NCI-H2029 treated with DMSO at 0.1 percent for 48 hours (cell line): ENCODE data around the gene LIMK1.
"Not testable (repeated sequence)": the region's sequence is repeated elsewhere in the genome, so short reads cannot be mapped to it uniquely, and the experiment has no call there.

Experiments used
- DNase-seq: peaks from one replicate; lab custom pipeline; 2025; lab: John Stamatoyannopoulos, UW

LIMK1 gene

GRCh38 chr7:74083117-74083876 is at the start of gene LIMK1:
TSS of gene LIMK1 (plus strand) at chr7:74083804. CDS start at chr7:74083991, 187 bp downstream.
- DNase-seq = no peak

- no peak for DNase-seq
Measured at GRCh38 chr7:74037609-74038008, 46.0 kb upstream of the LIMK1 start.

GRCh38 chr7:74038194-74038961 is 45.2 kb upstream of the LIMK1 start:
- no peak for DNase-seq

GRCh38 chr7:74039337-74039736 is 44.3 kb upstream of the LIMK1 start:
- DNase-seq = no peak

GRCh38 chr7:74040101-74040790 is 43.4 kb upstream of the LIMK1 start:
- no peak for DNase-seq

GRCh38 chr7:74040791-74041520 is 42.6 kb upstream of the LIMK1 start:
- no peak for DNase-seq

- DNase-seq = no peak
Measured at GRCh38 chr7:74042746-74043522, 40.7 kb upstream of the LIMK1 start.

GRCh38 chr7:74043523-74043951 is 40.1 kb upstream of the LIMK1 start:
- DNase-seq = no peak

- no peak for DNase-seq
Measured at GRCh38 chr7:74044366-74045350, 38.9 kb upstream of the LIMK1 start.

- DNase-seq = not testable (repeated sequence)
Measured at GRCh38 chr7:74046581-74046980, 37.0 kb upstream of the LIMK1 start.

- DNase-seq = no peak
Measured at GRCh38 chr7:74047804-74048380, 35.7 kb upstream of the LIMK1 start.

- no peak for DNase-seq
Measured at GRCh38 chr7:74048999-74049599, 34.5 kb upstream of the LIMK1 start.

GRCh38 chr7:74049997-74050798 is 33.4 kb upstream of the LIMK1 start:
- no peak for DNase-seq

- no peak for DNase-seq
Measured at GRCh38 chr7:74051193-74051592, 32.4 kb upstream of the LIMK1 start.

- DNase-seq = no peak
Measured at GRCh38 chr7:74051629-74052410, 31.8 kb upstream of the LIMK1 start.

- DNase-seq = no peak
Measured at GRCh38 chr7:74052628-74053027, 31.0 kb upstream of the LIMK1 start.

- DNase-seq = no peak
Measured at GRCh38 chr7:74053589-74054186, 29.9 kb upstream of the LIMK1 start.
